NCI-H446 treated with DMSO at 0.1 percent for 48 hours (cell line): ENCODE data around the gene CXCL6.

Experiments used
- DNase-seq: peaks from one replicate; lab custom pipeline; 2025; lab: John Stamatoyannopoulos, UW

CXCL6 gene

DNA sequence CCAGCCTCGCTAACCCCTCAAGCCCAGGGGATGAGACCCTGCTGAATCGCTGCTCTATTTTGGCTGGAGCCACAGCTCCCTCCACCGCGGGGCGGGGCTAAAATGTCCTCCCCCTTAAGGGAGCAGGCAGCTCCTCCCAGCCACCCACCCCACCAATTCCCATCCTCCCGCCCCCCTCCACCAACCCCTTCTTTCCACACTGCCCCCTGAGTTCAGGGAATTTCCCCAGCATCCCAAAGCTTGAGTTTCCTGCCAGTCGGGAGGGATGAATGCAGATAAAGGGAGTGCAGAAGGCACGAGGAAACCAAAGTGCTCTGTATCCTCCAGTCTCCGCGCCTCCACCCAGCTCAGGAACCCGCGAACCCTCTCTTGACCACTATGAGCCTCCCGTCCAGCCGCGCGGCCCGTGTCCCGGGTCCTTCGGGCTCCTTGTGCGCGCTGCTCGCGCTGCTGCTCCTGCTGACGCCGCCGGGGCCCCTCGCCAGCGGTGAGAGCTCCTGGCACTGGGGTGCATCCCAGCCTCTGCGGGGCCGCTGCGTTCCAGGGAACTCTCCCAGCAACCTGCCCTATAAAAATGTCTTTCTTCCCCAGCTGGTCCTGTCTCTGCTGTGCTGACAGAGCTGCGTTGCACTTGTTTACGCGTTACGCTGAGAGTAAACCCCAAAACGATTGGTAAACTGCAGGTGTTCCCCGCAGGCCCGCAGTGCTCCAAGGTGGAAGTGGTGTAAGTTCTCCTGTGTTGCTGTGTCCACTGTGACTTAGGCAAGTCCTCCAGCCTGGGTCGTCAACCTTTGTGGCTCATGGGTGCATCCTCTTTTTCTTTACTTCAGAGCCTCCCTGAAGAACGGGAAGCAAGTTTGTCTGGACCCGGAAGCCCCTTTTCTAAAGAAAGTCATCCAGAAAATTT, at the start of gene CXCL6:
TSS of gene CXCL6 (plus strand) at position 306 of the 907 bp plus-strand sequence. CDS start at position 379, 73 bp downstream.
- no peak for DNase-seq

DNA sequence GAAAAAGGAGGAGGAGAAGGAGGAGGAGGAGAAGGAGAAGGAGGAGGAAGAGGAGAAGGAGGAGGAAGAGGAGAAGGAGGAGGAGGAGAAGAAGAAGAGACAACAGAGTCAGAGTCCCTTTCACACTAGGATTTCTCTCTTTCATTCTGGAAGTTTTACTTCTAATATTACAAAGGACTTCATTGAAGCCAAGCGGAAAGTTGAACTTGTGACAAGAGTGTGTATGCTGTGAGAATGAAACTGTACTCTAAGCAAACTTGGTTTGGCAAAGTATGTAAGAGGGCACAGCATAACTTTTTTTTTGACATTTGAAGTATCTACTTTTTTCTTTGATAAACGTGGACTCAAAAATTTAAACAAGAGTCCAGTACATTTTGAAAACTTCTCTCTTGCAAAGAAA, 48.1 kb upstream of the CXCL6 start:
- no peak for DNase-seq

DNA sequence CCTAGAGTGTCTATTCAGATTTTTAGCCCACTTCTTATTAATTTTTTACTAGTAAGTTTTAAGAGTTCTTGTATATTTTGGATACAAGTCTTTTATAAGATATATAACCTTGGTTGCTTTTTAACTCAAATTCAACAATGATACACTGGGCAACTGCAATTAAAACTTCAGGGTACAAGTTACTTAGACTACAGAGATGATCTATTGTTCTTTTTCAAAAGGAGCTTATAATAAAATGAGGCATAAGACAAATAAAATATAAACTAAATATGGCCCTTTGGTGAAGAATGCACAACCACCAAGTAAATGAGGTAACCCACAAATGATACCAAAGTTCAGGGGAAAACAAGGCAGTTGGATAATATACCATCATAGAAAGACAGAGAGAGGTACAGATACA, 37.6 kb upstream of the CXCL6 start:
- DNase-seq: no peak

DNA sequence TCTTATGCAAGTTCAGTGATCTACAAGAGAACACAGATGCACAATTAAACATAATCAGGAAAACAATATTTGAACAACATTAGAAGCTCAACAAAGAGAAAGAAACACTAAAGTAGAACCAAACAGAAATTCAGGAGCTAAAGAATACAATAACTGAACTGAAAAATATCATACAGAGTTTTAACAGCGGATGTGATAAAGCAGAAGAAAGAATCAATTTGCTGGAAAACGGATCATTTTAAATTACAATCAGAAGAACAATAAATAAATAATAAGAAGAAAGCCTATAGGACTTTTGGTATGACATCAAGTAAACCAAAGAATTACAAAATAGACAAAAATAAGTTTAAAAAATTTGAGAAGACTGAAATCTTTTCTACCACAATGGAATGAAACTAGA, 36.3 kb upstream of the CXCL6 start:
- no peak for DNase-seq

DNA sequence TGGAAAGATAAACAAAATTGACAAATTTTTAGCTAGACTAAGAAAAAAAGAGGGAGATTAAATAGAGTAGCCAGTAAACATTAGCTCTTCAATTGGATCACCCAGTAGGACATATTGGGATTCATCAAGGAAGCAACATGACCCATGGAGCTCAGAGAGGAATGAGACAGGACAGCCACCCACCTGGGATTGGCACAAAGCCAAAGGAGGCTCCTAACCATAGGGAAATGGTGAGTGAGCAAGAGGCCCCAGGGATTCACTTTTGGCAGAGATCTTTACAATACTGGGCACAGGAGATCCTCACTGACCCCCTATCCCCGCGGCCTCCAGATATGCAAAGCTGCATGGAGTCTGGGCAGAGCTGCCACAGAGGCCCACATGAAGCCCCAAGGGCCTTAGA, 34.8 kb upstream of the CXCL6 start:
- DNase-seq: no peak

DNA sequence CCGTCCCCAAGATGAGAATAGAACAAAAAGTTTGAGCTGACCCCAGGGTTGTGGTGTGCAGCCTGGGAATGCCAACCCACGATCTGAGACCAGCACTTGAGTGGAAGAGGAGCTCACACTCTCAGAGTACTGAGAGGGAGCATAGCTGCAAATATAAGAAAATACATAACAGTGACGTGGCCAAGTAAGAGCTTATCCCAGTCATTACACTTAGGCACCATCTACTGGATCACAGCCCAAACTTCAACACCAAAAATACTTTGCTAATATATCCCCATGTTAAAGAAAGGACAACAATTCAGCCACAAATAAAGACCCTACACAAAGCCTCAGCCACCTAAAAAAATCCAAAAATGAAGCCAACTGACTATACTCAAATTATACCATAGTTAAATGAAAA, 33.3 kb upstream of the CXCL6 start:
- DNase-seq: no peak

DNA sequence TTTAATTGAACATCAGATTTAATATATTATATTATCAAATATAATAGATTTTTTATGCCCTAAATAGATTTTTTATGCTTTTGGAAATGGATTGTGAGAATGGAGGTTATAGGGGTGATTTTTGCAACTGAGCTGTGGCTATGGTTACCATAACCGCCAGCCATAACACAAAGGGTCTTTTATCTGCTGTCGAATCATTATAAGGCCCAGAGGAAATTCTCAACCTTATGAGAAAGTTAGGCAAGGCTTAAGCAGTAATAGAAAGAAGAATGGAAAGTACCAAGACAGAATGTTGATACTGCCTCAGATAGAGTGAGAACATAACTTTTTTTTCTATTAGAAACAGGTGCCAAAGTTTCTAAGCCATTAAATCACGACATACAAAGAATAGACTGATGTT, 26.3 kb upstream of the CXCL6 start:
- DNase-seq: no peak

DNA sequence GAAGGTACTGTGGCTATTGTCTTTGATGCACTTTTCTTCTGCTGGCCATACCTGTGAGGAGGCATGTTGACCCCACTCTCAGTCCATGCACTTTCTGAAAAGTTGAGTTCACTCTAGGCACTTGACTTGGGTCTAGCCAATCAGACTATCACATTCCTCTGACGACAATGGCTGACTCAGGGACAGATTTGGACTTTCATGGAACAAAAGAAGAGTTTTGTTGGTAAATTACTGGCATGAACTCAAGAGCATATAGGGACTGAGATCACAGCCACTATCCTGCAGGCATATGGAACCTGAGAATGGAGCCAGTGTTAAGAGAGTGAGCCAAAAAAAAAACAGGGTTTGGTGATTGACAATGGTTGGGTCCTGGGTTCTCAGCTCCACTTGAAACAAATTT, 24.6 kb upstream of the CXCL6 start:
- DNase-seq: no peak

DNA sequence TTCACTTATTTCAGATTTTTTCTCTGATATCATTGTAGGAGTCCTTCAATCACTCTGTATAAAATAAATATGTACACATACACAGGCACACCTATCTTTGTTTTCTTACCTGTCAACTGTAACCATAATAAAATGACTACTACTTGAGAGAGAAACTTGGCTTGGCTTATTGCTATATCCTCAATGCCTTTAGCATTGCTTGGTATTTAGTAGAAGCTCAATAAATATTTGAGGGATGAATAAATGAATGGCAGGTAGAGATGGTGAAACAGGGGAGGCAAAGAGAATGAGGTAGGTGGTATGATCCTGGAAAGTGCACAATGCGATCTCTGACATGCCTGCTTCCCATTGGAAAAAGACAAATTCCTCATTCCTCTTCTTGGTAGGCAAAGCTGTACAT, 21.8 kb upstream of the CXCL6 start:
- DNase-seq: no peak

DNA sequence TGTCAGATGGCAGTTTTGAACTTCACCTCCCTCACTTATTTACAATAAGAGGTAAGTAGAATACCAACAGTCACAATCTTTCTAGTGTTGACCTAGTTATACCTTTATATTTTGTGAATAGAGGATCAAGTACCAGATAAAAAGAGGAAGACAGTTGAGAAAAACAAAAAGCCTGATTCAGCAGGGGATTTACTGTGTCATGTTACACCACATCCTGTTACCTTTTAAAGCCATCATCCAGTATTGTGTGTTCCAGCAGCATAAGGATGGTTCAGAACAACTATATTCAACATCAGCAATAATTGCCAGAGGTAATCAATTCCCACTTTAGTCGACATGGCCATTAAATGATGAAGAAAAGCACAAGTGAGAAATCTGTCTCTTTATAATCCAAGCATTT, 21.3 kb upstream of the CXCL6 start:
- DNase-seq: no peak

DNA sequence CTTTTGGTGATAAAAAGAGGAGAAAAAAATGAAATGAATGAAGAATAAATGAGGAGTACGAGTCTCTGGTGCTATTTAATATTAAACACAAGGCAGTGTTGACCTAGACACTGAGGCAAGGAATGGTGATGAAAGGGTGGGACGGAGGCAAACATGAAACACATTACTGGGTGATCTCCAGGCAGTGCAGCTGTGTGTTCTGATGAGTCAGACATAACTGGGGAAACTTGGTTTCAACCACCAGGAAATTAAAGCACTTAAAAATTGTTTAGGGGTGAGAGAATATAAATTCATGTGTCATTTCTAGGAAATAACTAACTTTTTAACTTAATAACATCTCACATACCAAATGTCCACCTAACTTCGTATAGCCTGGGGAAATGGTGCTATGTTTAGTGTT, 19.7 kb upstream of the CXCL6 start:
- DNase-seq: no peak

DNA sequence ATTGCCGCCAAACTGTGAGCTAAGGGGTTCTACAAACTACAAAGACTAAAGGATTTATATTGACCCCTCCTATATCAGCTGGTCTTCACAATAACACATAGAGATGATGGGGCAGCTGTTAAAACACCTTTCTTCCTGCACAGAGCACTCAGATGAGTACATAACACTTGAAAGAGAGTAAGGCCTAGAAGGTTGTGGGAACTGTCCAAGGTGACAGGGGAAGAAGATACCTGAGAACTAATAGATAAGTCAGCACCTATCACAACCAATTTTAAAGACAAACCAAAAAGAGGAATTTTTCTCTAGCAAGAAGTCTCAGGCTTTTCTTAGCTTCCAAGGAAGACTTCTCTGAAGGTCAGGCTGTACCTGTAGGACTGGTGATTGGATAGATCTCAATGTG, 19.1 kb upstream of the CXCL6 start:
- DNase-seq: no peak

DNA sequence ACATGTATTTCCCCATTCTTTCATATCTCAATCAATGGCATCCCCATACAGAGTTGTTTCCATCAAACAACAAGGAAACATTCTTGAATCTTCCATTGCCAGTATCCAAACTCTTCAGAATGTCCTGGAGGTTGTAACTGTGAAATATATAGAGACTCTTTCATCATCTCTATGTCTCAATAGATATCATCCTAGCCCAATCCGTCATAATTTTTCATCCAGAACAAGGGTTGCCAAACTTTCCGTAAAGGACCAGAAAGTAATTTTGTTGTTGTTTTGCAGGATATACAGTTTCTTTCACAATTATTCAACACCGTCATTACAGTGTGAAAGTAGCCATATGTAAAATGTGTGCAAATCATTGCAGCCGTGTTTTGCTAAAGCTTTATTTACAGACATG, 15.2 kb upstream of the CXCL6 start:
- DNase-seq: no peak

DNA sequence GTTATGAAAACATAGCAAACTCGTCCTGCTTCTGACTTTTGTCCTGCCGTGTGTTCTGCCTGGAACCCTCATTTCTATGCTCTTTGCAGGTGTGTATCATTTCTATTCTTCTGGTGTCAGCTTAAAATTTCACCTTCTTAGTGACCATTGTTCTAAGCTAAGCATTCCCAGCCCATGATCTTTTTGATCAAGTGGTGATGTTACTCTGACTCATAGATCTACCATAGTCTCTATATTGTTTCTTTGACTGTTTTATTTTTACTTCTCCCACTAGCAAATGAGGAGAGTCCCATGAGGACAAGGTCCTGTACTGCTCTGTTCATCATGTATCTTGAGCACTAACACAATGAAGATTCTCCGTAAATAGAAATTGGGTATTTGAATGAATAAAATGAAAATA, 14.1 kb upstream of the CXCL6 start:
- DNase-seq: no peak

DNA sequence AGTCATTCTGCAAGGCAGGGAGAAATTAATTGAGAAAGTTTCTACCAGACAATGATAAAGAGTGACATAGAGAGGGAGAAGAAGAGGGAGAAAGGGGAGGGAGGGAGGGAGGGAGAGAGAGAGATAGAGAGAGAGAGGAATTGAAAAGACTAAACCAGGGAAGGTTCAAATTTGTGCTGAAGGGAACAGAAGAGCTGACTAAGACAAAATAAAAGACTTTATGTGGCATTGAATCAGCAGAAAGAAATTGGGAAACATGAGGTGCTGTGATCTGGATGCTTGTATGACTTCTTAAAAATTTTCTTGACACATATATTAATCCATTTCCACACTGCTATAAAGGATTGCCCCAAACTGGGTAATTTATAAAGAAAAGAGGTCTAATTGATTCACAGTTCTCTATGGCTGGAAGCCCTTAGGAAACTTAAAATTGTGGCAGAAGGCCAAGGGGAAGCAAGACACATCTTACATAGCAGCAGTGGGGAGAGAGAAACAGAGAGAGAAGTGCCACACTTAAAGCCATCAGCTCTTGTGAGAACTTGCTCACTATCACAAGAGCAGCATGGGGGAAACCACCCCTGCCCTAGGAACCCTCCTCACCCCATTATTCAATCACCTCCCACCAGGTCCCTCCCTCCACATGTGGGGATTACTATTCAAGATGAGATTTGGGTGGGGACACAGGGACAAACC, 13.5 kb upstream of the CXCL6 start:
- DNase-seq: no peak

DNA sequence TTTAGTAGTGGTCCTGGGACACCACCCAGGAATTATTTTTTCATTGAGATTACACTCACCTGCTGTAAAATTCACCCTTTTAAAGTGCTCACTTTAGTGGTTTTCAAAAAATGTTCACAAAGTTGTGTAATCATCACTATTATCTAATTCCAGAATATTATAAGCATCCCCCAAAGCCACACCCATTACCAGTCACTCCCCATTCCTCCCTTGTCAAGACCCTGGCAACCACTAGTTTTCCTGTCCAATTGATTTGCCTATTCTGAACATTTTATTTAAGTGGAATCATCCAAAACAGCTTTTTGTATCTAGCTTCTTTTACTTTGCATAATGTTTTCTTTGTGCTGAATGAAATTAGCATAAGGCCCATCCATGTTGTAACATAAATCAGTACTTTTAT, 12.7 kb upstream of the CXCL6 start:
- no peak for DNase-seq

DNA sequence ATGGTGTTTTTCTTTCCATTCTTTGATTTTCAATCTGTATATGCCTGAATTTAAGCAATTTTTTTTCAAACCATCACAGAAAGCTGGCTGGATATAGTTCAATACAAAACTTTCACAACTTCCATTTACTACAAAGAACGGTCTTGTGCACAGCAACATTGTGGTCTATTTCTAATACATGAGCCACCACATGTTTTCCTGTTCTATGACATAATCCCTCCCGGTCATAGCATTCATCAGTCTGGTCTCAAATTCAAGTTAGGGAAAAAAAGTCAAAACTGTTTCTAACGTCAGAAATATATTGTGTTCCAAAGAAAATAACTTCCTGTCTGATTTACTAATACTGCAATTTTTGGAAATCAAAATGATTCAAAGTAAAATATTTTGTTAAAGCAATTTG, 7.5 kb upstream of the CXCL6 start:
- no peak for DNase-seq

DNA sequence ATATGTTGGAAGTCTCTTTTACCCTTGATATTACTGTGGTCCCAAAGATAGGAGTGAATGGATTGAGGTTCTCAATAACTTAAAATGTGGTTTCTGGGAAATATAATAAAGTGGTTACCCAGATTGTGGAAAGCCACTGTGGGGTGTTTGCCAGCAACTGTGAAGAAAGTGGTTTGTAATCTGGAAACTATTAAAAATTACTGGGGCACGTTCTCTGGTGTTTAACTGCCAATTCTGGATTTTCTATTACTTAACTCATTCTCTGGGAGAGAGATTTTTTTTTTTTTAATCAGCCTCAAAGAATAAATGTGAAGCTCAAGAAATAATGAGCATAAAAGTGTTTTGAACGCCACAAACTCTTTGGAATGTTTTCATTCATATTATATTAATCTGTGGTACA, 4.9 kb upstream of the CXCL6 start:
- DNase-seq: no peak

DNA sequence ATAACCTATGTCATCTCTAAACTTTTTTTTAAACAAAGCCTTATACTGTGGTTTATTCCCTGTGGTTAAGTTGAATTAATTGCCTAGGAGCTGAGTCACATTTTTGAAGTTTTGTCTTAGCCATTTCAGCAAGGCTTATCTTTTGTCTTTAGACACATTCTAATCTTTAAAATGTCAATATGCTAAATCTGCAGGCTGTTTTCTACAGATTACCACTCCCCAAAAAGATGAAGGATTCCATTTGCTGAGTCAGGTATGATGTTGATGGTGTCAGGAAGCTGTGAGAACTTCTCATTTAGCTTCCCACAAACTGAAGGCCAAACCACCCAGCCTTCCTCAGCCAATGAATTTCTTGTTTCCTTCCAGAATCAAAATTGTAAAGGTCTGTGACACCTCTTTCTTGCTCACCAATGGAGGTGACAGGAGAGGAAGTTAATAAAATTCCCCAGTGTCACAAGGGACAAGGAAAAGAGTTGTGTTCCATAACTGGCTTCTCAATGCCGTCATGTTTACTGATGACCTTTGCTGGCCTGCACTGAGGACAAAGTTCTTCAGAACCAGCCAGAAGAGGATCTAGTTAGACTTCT, 3.7 kb upstream of the CXCL6 start:
- no peak for DNase-seq

DNA sequence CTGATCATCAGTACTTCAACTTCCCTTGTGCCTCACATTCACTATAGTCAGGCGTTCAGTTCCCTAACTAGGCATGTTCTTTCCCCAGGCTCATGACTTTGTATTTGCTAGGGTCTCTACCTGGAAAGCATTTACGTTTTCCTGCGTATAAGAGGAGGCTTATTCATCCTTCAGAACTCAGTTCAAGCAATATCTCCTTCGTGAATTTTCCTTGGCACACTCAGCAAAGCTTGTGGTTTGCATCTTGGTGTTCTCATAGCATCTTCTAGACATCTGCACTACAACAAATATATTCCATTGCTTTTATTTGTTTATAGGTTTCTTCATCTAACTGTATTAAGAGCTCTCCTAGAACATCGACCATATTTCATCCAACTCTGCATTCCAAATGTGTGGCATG, 2.6 kb downstream of the CXCL6 start:
- no peak for DNase-seq

DNA sequence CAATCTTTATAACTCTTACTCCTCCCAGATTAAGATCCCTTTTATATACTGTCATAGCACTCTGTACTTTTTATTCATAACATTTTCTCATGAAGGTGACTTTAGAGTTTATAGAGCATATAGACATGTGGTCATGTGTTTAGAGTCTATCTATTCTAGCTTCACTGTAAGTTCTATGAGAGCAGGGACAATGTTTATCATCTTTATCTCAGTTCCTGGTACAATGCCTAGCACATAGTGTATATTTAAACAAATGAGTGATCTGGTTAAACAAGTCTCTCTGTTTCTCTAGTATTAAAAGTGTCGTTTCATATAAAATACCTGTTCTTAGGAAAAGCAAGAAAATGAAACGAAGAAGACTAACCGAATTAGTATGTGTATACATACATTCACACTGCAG, 3.2 kb downstream of the CXCL6 start:
- no peak for DNase-seq

DNA sequence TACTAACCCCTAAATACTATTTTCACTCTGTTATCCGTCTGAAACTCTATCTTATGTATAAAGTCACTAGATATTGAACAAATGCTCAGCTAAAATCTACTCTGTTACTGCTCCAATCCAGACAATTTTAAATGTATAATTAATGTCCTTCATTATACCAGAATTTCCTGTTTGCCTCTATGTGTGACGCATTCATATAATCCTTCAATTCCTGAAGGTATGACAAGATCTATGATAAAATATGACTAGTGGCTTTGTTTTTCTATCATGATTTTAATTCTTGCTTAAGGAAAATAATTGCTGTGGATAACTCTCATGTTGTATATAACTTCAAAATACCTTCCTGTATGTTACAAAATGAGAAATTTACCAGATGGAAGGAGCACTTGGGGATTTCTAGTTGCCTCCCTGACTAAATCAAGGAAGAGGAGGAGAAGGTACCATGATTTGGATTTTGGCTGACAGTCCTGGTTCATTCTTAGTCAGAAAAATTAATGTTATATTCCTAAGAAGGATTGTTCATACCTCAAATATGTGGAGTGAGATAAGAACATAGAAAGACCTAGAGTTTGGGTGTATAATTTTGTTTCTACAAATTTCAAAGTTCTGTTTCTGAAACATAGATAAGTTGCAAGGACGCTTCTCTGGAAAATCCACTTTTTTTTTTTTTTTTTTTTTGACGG, 4.9 kb downstream of the CXCL6 start:
- DNase-seq: no peak

DNA sequence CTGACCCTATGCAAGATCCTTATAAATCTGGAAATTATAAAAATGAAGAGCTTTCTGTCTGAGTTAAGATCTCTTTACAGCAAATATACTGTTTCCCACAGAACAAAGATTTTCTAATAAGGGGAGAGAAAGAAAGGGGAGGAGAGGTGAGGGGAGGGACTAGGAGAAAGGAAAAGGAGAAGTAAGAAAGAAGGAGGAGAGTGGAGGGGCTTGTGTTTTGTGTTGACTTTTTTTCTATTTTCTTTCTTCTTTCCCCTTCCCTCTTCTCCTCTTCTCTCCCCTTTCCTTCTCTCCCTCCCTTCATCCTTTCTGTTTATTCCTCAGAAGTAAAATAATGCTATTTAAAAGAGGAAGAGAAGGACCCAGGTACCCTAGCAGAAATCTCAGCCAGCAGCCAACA, 6.2 kb downstream of the CXCL6 start:
- no peak for DNase-seq
